ENCODE measurements around the gene OCA2. TPM values are rescaled to one million over a fixed set of nuclear protein-coding genes. Genes with fewer than 3 reads are reported as not detected.
A peak's percentile ranks its signal among the peaks of the same experiment; 100 is the strongest.

OCA2 gene
- total RNA-seq, 1 donor from 2014 or later = not detected

GRCh38 chr15:28105224-28105791, 6.2 kb upstream of the OCA2 start:
- DNase-seq (ENCODE audit: low read depth in 2 of 2) = no peak

- no peak for DNase-seq (ENCODE audit: low read depth in 2 of 2)
These were observed 5.2 kb upstream of the OCA2 start for GRCh38 chr15:28104326-28104725.

GRCh38 chr15:28103831-28104230, 4.7 kb upstream of the OCA2 start:
- DNase-seq (ENCODE audit: low read depth in 2 of 2) = no peak

GRCh38 chr15:28101983-28102441, 2.9 kb upstream of the OCA2 start:
- no peak for DNase-seq (ENCODE audit: low read depth in 2 of 2)

GRCh38 chr15:28101201-28101600, 2.1 kb upstream of the OCA2 start:
- DNase-seq (ENCODE audit: low read depth in 2 of 2) = no peak

- DNase-seq (ENCODE audit: low read depth in 2 of 2) = no peak
These were observed 1.5 kb upstream of the OCA2 start for GRCh38 chr15:28100516-28101195.

GRCh38 chr15:28099555-28100140, 533 bp upstream of the OCA2 start:
- no peak for DNase-seq (ENCODE audit: low read depth in 2 of 2)

GRCh38 chr15:28098360-28098765, 752 bp downstream of the OCA2 start:
- no peak for DNase-seq (ENCODE audit: low read depth in 2 of 2)

GRCh38 chr15:28097656-28098359, 1.3 kb downstream of the OCA2 start:
- DNase-seq (ENCODE audit: low read depth in 2 of 2) = no peak

GRCh38 chr15:28096670-28097431, 2.3 kb downstream of the OCA2 start:
- peak in 1 of 2 donors; percentile 18 for DNase-seq (ENCODE audit: low read depth in 2 of 2)

GRCh38 chr15:28096411-28096669, 2.8 kb downstream of the OCA2 start:
- DNase-seq (ENCODE audit: low read depth in 2 of 2) = no peak

- DNase-seq (ENCODE audit: low read depth in 2 of 2) = peak in 1 of 2 donors; percentile 21
These were observed 4.2 kb downstream of the OCA2 start for GRCh38 chr15:28094732-28095521.

- DNase-seq (ENCODE audit: low read depth in 2 of 2) = no peak
These were observed 5.2 kb downstream of the OCA2 start for GRCh38 chr15:28093752-28094535.

- no peak for DNase-seq (ENCODE audit: low read depth in 2 of 2)
These were observed 7.8 kb downstream of the OCA2 start for GRCh38 chr15:28091313-28091712.

GRCh38 chr15:28086175-28086703, 12.9 kb downstream of the OCA2 start:
- peak; percentile 63 to 73 for DNase-seq (ENCODE audit: low read depth in 2 of 2)

- DNase-seq (ENCODE audit: low read depth in 2 of 2) = no peak
These were observed 13.5 kb downstream of the OCA2 start for GRCh38 chr15:28085489-28086174.

GRCh38 chr15:28084547-28084946, 14.6 kb downstream of the OCA2 start:
- no peak for DNase-seq (ENCODE audit: low read depth in 2 of 2)

GRCh38 chr15:28082891-28083684, 16.0 kb downstream of the OCA2 start:
- no peak for DNase-seq (ENCODE audit: low read depth in 2 of 2)

- no peak for DNase-seq (ENCODE audit: low read depth in 2 of 2)
These were observed 17.5 kb downstream of the OCA2 start for GRCh38 chr15:28081594-28081993.
